HG03280 (cell line): ENCODE data around the gene FBXL22.

Source experiments
- ATAC-seq: cut with Tn5 transposase; IDR thresholded peaks from one replicate; pipeline ENCODE4 v1.9.1; 2021; ENCODE audit warnings: mild to moderate bottlenecking, moderate library complexity; ENCODE audit not compliant: unreplicated experiment

Gene FBXL22

GRCh38 chr15:63593705-63594671, 3.2 kb upstream of the FBXL22 start:
- ATAC-seq: no peak

GRCh38 chr15:63595065-63595464, 2.1 kb upstream of the FBXL22 start:
- ATAC-seq: no peak

GRCh38 chr15:63595688-63596087, 1.5 kb upstream of the FBXL22 start:
- no peak for ATAC-seq

- ATAC-seq: no peak
Observed at GRCh38 chr15:63596676-63597037, 530 bp upstream of the FBXL22 start.

GRCh38 chr15:63597821-63598220, 634 bp downstream of the FBXL22 start:
- ATAC-seq: no peak

- ATAC-seq: no peak
Observed at GRCh38 chr15:63598473-63599400, 1.6 kb downstream of the FBXL22 start.

- no peak for ATAC-seq
Observed at GRCh38 chr15:63599401-63600000, 2.3 kb downstream of the FBXL22 start.

GRCh38 chr15:63600001-63600615, 2.9 kb downstream of the FBXL22 start:
- ATAC-seq: no peak

- ATAC-seq: peak; percentile 78
Observed at GRCh38 chr15:63600616-63601025, 3.4 kb downstream of the FBXL22 start.

- peak; percentile 19 for ATAC-seq
Observed at GRCh38 chr15:63601026-63601703, 4.0 kb downstream of the FBXL22 start.

GRCh38 chr15:63601704-63602185, 4.6 kb downstream of the FBXL22 start:
- no peak for ATAC-seq

GRCh38 chr15:63602595-63602994, 5.4 kb downstream of the FBXL22 start:
- ATAC-seq: no peak

GRCh38 chr15:63603516-63603915, 6.3 kb downstream of the FBXL22 start:
- no peak for ATAC-seq

GRCh38 chr15:63604281-63604680, 7.1 kb downstream of the FBXL22 start:
- no peak for ATAC-seq

- ATAC-seq: no peak
Observed at GRCh38 chr15:63605036-63605435, 7.8 kb downstream of the FBXL22 start.

- no peak for ATAC-seq
Observed at GRCh38 chr15:63605816-63606215, 8.6 kb downstream of the FBXL22 start.

- no peak for ATAC-seq
Observed at GRCh38 chr15:63606308-63606707, 9.1 kb downstream of the FBXL22 start.

GRCh38 chr15:63608989-63609388, 11.8 kb downstream of the FBXL22 start:
- no peak for ATAC-seq

GRCh38 chr15:63609448-63609847, 12.3 kb downstream of the FBXL22 start:
- ATAC-seq: no peak
